HG02571 (cell line): ENCODE measurements around the gene GNAI1.

ENCODE experiments used
- ATAC-seq: cut with Tn5 transposase; IDR thresholded peaks from one replicate; pipeline ENCODE4 v1.9.1; 2021; ENCODE audit warnings: mild to moderate bottlenecking, moderate library complexity; ENCODE audit not compliant: unreplicated experiment

GNAI1 gene

GRCh38 chr7:80134536-80135308, at the start of gene GNAI1:
TSS of gene GNAI1 (plus strand) at chr7:80134831. CDS start at chr7:80135161, 330 bp downstream.
- ATAC-seq = no peak

GRCh38 chr7:80087051-80087770, 47.4 kb upstream of the GNAI1 start:
- no peak for ATAC-seq

GRCh38 chr7:80087771-80088170, 46.9 kb upstream of the GNAI1 start:
- ATAC-seq = no peak

GRCh38 chr7:80088705-80089104, 45.9 kb upstream of the GNAI1 start:
- no peak for ATAC-seq

GRCh38 chr7:80089366-80089765, 45.3 kb upstream of the GNAI1 start:
- ATAC-seq = no peak

GRCh38 chr7:80093349-80093748, 41.3 kb upstream of the GNAI1 start:
- no peak for ATAC-seq

GRCh38 chr7:80095545-80095944, 39.1 kb upstream of the GNAI1 start:
- ATAC-seq = no peak

GRCh38 chr7:80097756-80098155, 36.9 kb upstream of the GNAI1 start:
- ATAC-seq = no peak

- no peak for ATAC-seq
Measured at GRCh38 chr7:80098795-80099194, 35.8 kb upstream of the GNAI1 start.

- ATAC-seq = no peak
Measured at GRCh38 chr7:80100254-80100653, 34.4 kb upstream of the GNAI1 start.

GRCh38 chr7:80105701-80106408, 28.8 kb upstream of the GNAI1 start:
- no peak for ATAC-seq

- no peak for ATAC-seq
Measured at GRCh38 chr7:80106498-80107113, 28.0 kb upstream of the GNAI1 start.

GRCh38 chr7:80107278-80107677, 27.4 kb upstream of the GNAI1 start:
- no peak for ATAC-seq

- no peak for ATAC-seq
Measured at GRCh38 chr7:80110376-80110775, 24.3 kb upstream of the GNAI1 start.

- ATAC-seq = no peak
Measured at GRCh38 chr7:80114159-80114558, 20.5 kb upstream of the GNAI1 start.

- no peak for ATAC-seq
Measured at GRCh38 chr7:80124526-80125264, 9.9 kb upstream of the GNAI1 start.

GRCh38 chr7:80127412-80128160, 7.0 kb upstream of the GNAI1 start:
- no peak for ATAC-seq

- no peak for ATAC-seq
Measured at GRCh38 chr7:80128918-80129317, 5.7 kb upstream of the GNAI1 start.

- no peak for ATAC-seq
Measured at GRCh38 chr7:80129785-80130184, 4.8 kb upstream of the GNAI1 start.
